HG03432 (cell line): Measurements from ENCODE around the gene FRY.

Experiments
- ATAC-seq: cut with Tn5 transposase; IDR thresholded peaks from one replicate; pipeline ENCODE4 v1.9.1; 2021; ENCODE audit warnings: mild to moderate bottlenecking, moderate library complexity; ENCODE audit not compliant: unreplicated experiment

The FRY gene

GRCh38 chr13:32298695-32299094 lies 267.1 kb downstream of the FRY start:
- ATAC-seq, result no peak

DNA sequence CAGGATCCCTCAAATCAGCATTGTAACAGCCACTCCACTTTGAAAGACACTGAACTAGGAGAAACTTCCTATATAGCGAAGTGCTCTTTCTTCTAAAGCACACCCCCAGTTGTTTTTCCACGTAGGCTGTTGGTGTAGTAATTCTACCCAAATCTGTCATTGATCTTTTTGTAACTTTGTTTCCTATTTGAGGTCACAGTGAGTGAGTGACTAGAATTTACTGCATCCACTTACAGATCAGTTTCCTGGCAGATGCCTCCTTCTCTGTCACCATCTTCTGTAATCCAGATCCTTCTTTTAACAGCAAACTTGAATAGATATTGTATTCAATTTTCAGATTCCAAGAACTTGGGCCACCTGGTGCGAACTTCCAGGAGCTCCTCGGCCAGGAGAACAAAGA lies 268.3 kb downstream of the FRY start:
- no peak for ATAC-seq

DNA sequence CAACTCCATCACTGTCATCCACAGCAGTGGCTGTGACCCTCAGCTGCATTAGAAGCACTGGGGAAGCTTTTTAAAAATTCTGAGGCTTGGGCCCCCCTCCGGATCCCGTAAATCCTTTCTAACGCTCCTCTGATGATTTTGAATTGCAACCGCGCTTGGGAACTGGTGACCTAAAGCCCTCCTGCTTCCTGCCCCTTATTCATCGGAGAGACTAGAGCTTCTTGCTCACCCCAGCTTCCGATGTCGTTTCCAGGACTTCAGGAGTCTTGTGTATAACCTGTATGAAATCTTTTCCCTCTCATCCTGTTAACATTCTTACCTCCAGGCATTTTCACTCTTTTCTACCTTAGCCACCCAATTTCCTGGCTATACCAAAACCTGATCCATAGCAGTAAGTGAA lies 268.8 kb downstream of the FRY start:
- no peak for ATAC-seq

GRCh38 chr13:32300920-32301319 lies 269.3 kb downstream of the FRY start:
- no peak for ATAC-seq

- no peak for ATAC-seq
Measured at GRCh38 chr13:32302461-32302860, 270.9 kb downstream of the FRY start.

DNA sequence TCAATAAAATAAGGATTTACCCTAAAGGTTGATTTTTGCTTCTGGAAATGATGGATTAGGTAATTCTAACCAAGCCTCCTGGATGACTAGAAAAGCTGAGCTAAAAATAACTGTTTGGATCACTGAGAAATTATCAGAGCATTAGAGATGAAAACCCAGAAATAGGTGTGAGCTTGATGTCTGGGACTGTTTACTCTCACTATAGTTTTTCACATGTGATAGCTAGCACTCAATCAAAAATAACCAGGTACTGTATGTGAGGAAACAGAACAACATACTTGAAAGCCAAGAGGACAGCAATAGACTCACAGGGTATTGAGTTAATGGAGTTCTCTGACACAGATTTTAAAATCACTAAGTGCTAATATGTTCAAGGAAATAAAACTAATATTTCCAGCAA lies 274.1 kb downstream of the FRY start:
- no peak for ATAC-seq

DNA sequence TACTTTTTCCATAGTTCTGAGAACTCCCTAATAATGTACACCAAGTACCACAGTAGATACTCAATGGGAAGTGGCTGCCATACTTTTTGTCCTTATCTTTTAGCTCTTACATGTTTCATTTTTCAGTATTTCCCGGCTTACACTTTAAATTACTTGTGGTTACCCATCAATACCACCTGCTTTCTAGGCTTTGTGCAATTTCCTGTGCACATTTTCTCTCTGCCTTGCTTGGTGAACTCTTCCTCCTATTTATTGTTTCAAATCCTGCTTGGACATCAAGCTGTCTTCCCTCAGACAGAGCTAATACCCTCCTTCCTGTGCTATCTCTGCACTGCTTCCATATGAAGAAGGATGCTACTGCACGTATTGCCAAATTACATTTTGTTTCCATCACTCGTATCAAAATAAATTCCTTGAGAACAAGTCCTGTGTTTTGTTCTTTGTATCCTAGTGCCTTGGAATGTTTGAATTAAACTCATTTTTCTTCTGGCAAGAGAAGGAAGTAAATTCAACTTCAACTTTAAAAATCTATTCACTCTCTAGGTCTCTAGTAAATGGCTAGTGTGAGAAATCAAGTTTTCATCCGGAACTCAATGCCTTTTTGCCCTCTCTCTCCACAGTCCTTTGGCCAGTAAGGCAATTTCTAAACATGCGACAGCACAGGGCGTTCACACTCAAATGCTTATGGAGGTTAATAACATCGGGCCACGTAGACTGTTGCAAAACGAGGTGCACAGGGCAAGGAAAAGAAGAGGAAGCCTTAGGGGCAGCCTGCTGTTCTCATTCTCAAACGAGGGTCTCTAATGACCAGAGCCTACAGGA lies 277.9 kb downstream of the FRY start:
- ATAC-seq, result peak; percentile 24

- ATAC-seq, result peak; percentile 63
Measured at GRCh38 chr13:32310134-32310706, 278.6 kb downstream of the FRY start.

DNA sequence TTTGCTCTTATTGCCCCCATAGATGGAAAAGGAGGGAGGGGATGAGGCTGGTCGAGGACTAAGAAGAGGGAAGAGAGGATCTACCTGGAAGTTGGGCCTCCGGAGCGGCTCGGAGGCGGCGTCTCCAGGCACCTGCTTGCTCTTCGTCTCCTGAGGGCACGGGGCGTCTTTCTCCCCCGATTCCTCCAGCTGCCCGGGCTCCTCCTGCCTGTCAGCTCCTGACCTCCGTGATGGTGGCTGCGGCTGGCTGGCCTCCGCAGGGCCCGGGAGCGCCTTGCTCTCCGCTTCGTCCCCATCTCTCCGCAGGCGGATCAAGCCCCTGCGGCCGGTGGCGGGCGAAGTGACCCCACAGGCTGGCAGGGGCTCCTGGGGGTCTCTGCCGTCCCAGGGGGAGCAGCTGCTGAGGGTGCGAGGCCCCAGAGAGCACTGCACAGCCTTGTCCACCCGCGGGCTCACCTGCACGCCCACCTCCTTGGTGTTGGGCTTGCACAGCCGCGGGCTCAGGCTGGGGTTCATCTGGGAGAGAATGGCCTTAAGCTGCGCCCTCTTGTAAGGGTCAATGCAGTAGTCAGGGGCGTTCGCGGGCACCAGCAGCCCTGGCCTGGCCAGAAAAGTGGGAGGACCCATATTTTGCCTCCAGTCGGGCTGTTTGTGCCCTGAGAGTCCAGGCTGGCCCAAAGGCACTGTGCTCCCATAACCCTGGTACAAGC lies 279.8 kb downstream of the FRY start:
- no peak for ATAC-seq

GRCh38 chr13:32314271-32315237 lies 283.0 kb downstream of the FRY start:
- peak; percentile 26 for ATAC-seq

DNA sequence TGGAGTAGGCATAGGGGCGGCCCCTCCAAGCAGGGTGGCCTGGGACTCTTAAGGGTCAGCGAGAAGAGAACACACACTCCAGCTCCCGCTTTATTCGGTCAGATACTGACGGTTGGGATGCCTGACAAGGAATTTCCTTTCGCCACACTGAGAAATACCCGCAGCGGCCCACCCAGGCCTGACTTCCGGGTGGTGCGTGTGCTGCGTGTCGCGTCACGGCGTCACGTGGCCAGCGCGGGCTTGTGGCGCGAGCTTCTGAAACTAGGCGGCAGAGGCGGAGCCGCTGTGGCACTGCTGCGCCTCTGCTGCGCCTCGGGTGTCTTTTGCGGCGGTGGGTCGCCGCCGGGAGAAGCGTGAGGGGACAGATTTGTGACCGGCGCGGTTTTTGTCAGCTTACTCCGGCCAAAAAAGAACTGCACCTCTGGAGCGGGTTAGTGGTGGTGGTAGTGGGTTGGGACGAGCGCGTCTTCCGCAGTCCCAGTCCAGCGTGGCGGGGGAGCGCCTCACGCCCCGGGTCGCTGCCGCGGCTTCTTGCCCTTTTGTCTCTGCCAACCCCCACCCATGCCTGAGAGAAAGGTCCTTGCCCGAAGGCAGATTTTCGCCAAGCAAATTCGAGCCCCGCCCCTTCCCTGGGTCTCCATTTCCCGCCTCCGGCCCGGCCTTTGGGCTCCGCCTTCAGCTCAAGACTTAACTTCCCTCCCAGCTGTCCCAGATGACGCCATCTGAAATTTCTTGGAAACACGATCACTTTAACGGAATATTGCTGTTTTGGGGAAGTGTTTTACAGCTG lies 283.9 kb downstream of the FRY start, which contains the start of the genes BRCA2 and ZAR1L:
BRCA2 (plus strand) TSS at position 271 of the 790 bp plus-strand sequence. CDS start 953 bp downstream, outside the sequence.
ZAR1L (minus strand) TSS at position 126 of the 790 bp plus-strand sequence. CDS start 3,438 bp downstream, outside the sequence.
- peak; percentile 97 for ATAC-seq

DNA sequence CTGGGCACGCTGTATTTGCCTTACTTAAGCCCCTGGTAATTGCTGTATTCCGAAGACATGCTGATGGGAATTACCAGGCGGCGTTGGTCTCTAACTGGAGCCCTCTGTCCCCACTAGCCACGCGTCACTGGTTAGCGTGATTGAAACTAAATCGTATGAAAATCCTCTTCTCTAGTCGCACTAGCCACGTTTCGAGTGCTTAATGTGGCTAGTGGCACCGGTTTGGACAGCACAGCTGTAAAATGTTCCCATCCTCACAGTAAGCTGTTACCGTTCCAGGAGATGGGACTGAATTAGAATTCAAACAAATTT lies 284.4 kb downstream of the FRY start:
- peak; percentile 49 for ATAC-seq

DNA sequence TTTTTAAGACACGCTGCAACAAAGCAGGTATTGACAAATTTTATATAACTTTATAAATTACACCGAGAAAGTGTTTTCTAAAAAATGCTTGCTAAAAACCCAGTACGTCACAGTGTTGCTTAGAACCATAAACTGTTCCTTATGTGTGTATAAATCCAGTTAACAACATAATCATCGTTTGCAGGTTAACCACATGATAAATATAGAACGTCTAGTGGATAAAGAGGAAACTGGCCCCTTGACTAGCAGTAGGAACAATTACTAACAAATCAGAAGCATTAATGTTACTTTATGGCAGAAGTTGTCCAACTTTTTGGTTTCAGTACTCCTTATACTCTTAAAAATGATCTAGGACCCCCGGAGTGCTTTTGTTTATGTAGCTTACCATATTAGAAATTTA lies 284.9 kb downstream of the FRY start:
- no peak for ATAC-seq

DNA sequence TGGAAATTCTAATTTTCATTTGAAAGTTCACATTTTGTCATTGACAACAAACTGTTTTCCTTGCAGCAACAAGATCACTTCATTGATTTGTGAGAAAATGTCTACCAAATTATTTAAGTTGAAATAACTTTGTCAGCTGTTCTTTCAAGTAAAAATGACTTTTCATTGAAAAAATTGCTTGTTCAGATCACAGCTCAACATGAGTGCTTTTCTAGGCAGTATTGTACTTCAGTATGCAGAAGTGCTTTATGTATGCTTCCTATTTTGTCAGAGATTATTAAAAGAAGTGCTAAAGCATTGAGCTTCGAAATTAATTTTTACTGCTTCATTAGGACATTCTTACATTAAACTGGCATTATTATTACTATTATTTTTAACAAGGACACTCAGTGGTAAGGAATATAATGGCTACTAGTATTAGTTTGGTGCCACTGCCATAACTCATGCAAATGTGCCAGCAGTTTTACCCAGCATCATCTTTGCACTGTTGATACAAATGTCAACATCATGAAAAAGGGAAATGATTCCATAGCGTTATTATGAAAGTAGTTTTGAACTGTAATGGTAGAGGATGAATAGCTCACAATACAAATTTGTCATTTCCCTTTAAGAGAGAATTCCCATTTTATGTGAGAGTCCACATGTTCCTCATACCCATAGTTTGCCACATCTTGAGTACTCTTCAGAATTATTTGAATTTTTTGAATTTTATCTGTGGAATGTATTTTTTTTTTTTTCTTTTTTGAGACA lies 286.3 kb downstream of the FRY start:
- no peak for ATAC-seq

GRCh38 chr13:32320528-32320927 lies 289.0 kb downstream of the FRY start:
- no peak for ATAC-seq

DNA sequence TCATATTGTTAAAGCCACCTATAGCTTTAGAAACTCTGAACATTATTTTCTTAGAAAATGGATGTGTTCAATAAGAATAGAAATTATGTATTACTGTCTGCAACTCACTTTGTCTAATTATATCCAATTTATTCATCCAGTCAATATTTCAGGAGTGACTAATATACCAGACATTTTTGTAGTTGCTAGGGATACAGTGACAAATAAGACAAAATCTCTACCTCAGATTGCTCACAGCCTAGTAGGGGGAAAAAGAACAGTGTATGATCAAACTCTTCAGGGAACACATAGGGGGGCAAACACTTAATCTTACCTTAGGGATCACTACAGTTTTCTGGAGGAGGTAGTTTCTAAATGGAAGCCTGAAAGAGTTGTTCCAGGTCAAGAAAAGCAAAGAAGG lies 292.3 kb downstream of the FRY start:
- ATAC-seq, result no peak

- no peak for ATAC-seq
Measured at GRCh38 chr13:32330441-32330840, 298.9 kb downstream of the FRY start.

- ATAC-seq, result no peak
Measured at GRCh38 chr13:32334671-32335070, 303.1 kb downstream of the FRY start.

- ATAC-seq, result no peak
Measured at GRCh38 chr13:32340914-32341313, 309.3 kb downstream of the FRY start.
